ENCODE measurements around the gene LYPD6B. TPM values are rescaled to one million over a fixed set of nuclear protein-coding genes. Genes with fewer than 3 reads are reported as not detected.

The LYPD6B gene
- total and polyA plus RNA-seq, 9 donors = 0.17 to 17.0 (median 1.2) TPM; not detected in 2

GRCh38 chr2:149225446-149225845, 186.9 kb downstream of the LYPD6B start:
- 39 to 40% (median 39%) methylated on average over 2 of the region's 2 CpGs for WGBS, 3 donors
- TF ChIP-seq, protein P1, sequence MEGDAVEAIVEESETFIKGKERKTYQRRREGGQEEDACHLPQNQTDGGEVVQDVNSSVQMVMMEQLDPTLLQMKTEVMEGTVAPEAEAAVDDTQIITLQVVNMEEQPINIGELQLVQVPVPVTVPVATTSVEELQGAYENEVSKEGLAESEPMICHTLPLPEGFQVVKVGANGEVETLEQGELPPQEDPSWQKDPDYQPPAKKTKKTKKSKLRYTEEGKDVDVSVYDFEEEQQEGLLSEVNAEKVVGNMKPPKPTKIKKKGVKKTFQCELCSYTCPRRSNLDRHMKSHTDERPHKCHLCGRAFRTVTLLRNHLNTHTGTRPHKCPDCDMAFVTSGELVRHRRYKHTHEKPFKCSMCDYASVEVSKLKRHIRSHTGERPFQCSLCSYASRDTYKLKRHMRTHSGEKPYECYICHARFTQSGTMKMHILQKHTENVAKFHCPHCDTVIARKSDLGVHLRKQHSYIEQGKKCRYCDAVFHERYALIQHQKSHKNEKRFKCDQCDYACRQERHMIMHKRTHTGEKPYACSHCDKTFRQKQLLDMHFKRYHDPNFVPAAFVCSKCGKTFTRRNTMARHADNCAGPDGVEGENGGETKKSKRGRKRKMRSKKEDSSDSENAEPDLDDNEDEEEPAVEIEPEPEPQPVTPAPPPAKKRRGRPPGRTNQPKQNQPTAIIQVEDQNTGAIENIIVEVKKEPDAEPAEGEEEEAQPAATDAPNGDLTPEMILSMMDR (IDR thresholded peaks at IDR 0.05) = no peak
- TF ChIP-seq EP300 (IDR thresholded peaks at IDR 0.05) = no peak
- no peak for TF ChIP-seq POLR2A (IDR thresholded peaks at IDR 0.05)
- intact Hi-C loops (cut with DNase I) = no loop called here

DNA sequence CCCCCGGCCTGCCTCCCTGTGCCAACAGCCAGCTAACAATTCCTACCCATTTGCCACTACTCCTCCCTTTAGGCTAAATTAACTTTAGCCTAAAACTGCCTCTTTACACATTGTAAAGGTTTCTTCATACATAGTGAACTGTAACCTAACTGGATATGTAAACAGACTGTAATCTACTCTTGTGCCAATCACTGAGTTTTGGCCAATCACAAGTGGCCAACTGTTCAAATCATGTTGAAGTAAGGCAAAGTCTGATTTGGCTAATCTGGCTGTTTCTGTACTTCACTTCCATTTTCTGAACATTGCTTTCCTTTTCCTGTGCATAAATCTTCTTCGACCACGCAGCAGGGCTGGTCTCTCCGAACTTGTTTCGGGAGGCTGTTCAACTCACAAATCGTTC, 188.3 kb downstream of the LYPD6B start:
- no peak for DNase-seq
- no peaks in the 10 kb centered on the region for H3K4me1 ChIP-seq (ENCODE audit: insufficient read depth)
- TF ChIP-seq, protein P1 (IDR thresholded peaks at IDR 0.05) = no peak
- TF ChIP-seq EP300 (IDR thresholded peaks at IDR 0.05) = no peak
- TF ChIP-seq POLR2A (IDR thresholded peaks at IDR 0.05) = no peak
- H3K4me3 ChIP-seq = no peak overlapping the region
- WGBS, 3 donors = 83 to 86% (median 85%) methylated on average over 6 of the region's 6 CpGs
- intact Hi-C loops (cut with DNase I) = no loop called here
- H3K36me3 ChIP-seq = no peaks in the 10 kb centered on the region
- no peaks in the 10 kb centered on the region for H3K27me3 ChIP-seq
- H3K27ac ChIP-seq = no peak overlapping the region
- no peaks in the 10 kb centered on the region for H3K9me3 ChIP-seq

More at GRCh38 chr2:149225446-149225845, 186.9 kb downstream of the LYPD6B start:
- Histone ChIP-seq H3K27ac (no peak overlapping the region), H3K4me1 (ENCODE audit: insufficient read depth) (no peaks in the 10 kb centered on the region), H3K27me3 (no peaks in the 10 kb centered on the region), H3K36me3 (no peaks in the 10 kb centered on the region), H3K9me3 (no peaks in the 10 kb centered on the region), H3K4me3 (no peak overlapping the region)
- no peak for DNase-seq

- Histone ChIP-seq H3K36me3 (no peaks in the 10 kb centered on the region), H3K4me3 (no peak overlapping the region), H3K9me3 (no peaks in the 10 kb centered on the region), H3K27me3 (no peaks in the 10 kb centered on the region), H3K4me1 (ENCODE audit: insufficient read depth) (no peaks in the 10 kb centered on the region), H3K27ac (no peak overlapping the region)
- no peak for TF ChIP-seq EP300 (IDR thresholded peaks at IDR 0.05)
- no peak for TF ChIP-seq POLR2A (IDR thresholded peaks at IDR 0.05)
- TF ChIP-seq, protein P1 (IDR thresholded peaks at IDR 0.05) = no peak
- no peak for DNase-seq
- intact Hi-C loops (cut with DNase I) = no loop called here
- 27 to 35% (median 34%) methylated on average over 3 of the region's 3 CpGs for WGBS, 3 donors
Measured at GRCh38 chr2:149235816-149236375, 197.4 kb downstream of the LYPD6B start.

- no peak for DNase-seq
- no peaks in the 10 kb centered on the region for H3K27me3 ChIP-seq
- TF ChIP-seq POLR2A (IDR thresholded peaks at IDR 0.05) = no peak
- TF ChIP-seq, protein P1 (IDR thresholded peaks at IDR 0.05) = no peak
- no peak for TF ChIP-seq EP300 (IDR thresholded peaks at IDR 0.05)
- no peaks in the 10 kb centered on the region for H3K36me3 ChIP-seq
- no peaks in the 10 kb centered on the region for H3K9me3 ChIP-seq
- H3K27ac ChIP-seq = no peak overlapping the region
- H3K4me3 ChIP-seq = no peak overlapping the region
- WGBS, 3 donors = 57 to 61% (median 58%) methylated on average over 2 of the region's 2 CpGs
- intact Hi-C loops (cut with DNase I) = no loop called here
- H3K4me1 ChIP-seq (ENCODE audit: insufficient read depth) = no peaks in the 10 kb centered on the region
Measured at GRCh38 chr2:149236410-149236809, 197.9 kb downstream of the LYPD6B start.

All from ovary (tissue), 9 donors.